Upper lobe of right lung (tissue), 1 donor: ENCODE data around the gene NOP53. TPM values are rescaled to one million over a fixed set of nuclear protein-coding genes. Genes with fewer than 3 reads are reported as not detected.
A peak's percentile ranks its signal among the peaks of the same experiment; 100 is the strongest.
"Not testable (repeated sequence)": the region's sequence is repeated elsewhere in the genome, so short reads cannot be mapped to it uniquely, and the experiment has no call there.

Experiments used
- ATAC-seq: fragments of 200-7000 bp; cut with Tn5 transposase; one replicate; pipeline ENCODE4 v1.9.1; 2020; ENCODE audit warnings: mild to moderate bottlenecking, moderate library complexity
- DNase-seq: peaks from one replicate; pipeline ENCODE4 v3.0.0-alpha.2; 2020
- H3K27ac ChIP-seq: fragments of 200-600 bp; one replicate; pipeline ENCODE4 v1.8.0; 2022
- H3K27me3 ChIP-seq: fragments of 200-600 bp; one replicate; pipeline ENCODE4 v1.8.0; 2022; ENCODE audit warnings: mild to moderate bottlenecking
- H3K36me3 ChIP-seq: fragments of 200-600 bp; one replicate; pipeline ENCODE4 v1.8.0; 2022
- H3K4me1 ChIP-seq: fragments of 200-600 bp; one replicate; pipeline ENCODE4 v1.8.0; 2022
- H3K4me3 ChIP-seq: fragments of 200-600 bp; one replicate; pipeline ENCODE4 v1.8.0; 2022; ENCODE audit warnings: mild to moderate bottlenecking
- H3K9me3 ChIP-seq: fragments of 200-600 bp; one replicate; pipeline ENCODE4 v1.8.0; 2022
- intact Hi-C: fragments of 100-400 bp; cut with DNase I; formaldehyde crosslinking; loops from one replicate; pipeline ENCODE4 v1.11.0; 2022
- total RNA-seq: library from RNA; stranded (reverse); fragmentation: NEBNext Ultra II Directional; extraction: Animal tissue kit (Norgen Biotek cat#: 25700); gene quantifications from one replicate; pipeline ENCODE4 v1.2.1, GENCODE V29; 2021
- TF ChIP-seq, protein P1 (sequence below): fragments of 200-600 bp; IDR thresholded peaks from one replicate; pipeline ENCODE4 v1.8.0; 2022; ENCODE audit warnings: antibody characterized with exemption
- donor health status: DM: no; HTN: yes; CAD: no; lungs with severe emphysema.

The NOP53 gene
- total RNA-seq, 1 donor from 2014 or later: 260 TPM

DNA sequence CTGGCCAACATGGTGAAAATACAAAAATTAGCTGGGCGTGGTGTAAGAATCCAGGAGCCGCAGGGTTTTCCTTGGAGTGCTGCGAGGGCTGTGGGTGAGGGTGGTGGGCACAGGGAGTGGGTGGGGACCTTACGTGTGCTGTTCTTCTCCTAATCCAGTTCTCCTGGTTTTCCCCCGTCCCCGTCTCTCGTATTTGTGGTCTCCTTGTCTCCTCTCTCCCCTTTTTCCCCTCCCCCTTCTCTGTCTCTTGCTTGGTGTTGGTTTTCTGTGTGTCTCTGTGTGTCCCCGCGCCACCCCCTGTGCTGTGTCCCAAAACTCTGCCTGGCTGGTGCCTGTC, 34.8 kb downstream of the NOP53 start:
- TF ChIP-seq, protein P1, sequence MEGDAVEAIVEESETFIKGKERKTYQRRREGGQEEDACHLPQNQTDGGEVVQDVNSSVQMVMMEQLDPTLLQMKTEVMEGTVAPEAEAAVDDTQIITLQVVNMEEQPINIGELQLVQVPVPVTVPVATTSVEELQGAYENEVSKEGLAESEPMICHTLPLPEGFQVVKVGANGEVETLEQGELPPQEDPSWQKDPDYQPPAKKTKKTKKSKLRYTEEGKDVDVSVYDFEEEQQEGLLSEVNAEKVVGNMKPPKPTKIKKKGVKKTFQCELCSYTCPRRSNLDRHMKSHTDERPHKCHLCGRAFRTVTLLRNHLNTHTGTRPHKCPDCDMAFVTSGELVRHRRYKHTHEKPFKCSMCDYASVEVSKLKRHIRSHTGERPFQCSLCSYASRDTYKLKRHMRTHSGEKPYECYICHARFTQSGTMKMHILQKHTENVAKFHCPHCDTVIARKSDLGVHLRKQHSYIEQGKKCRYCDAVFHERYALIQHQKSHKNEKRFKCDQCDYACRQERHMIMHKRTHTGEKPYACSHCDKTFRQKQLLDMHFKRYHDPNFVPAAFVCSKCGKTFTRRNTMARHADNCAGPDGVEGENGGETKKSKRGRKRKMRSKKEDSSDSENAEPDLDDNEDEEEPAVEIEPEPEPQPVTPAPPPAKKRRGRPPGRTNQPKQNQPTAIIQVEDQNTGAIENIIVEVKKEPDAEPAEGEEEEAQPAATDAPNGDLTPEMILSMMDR: no peak
- DNase-seq (no peak), ATAC-seq (no peak)
- intact Hi-C loops: no loop called here
- peak overlapping the region; percentile 100 for H3K27ac ChIP-seq
- no peaks in the 10 kb centered on the region for H3K27me3 ChIP-seq
- H3K4me1 ChIP-seq: peaks cover 29% of the 10 kb centered on the region
- peaks cover 32% of the 10 kb centered on the region for H3K36me3 ChIP-seq
- no peaks in the 10 kb centered on the region for H3K9me3 ChIP-seq
- H3K4me3 ChIP-seq: peak overlapping the region; percentile 87

DNA sequence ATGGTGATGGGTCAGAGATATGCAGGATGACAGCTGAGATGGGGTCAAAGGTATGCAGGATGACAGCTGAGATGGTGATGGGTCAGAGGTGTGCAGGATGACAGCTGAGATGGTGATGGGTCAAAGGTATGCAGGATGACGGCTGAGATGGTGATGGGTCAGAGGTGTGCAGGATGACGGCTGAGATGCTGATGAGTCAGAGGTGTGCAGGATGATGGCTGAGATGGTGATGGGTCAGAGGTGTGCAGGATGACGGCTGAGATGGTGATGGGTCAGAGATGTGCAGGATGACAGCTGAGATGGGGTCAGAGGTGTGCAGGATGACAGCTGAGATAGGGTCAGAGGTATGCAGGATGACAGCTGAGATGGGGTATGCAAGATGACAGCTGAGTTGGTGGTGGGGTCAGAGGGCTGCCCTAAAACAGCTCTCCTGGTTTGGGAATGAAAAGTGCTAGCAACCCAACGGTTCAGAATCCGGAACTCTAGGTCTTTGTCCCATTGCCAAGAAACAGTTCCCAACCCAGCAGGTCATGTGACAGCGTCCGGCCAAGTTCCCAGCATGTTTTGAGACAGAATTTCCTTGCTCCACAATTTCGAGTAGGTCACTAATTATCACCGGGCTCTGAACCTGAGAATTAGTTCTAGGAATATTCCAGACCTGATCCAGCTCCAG, 36.4 kb downstream of the NOP53 start:
- intact Hi-C loops: no loop called here
- H3K4me1 ChIP-seq: peaks cover 29% of the 10 kb centered on the region
- ATAC-seq (no peak), DNase-seq (no peak)
- peaks cover 40% of the 10 kb centered on the region for H3K36me3 ChIP-seq
- H3K27ac ChIP-seq: no peak overlapping the region
- H3K9me3 ChIP-seq: no peaks in the 10 kb centered on the region
- H3K4me3 ChIP-seq: no peak overlapping the region
- TF ChIP-seq, protein P1: no peak
- H3K27me3 ChIP-seq: no peaks in the 10 kb centered on the region

DNA sequence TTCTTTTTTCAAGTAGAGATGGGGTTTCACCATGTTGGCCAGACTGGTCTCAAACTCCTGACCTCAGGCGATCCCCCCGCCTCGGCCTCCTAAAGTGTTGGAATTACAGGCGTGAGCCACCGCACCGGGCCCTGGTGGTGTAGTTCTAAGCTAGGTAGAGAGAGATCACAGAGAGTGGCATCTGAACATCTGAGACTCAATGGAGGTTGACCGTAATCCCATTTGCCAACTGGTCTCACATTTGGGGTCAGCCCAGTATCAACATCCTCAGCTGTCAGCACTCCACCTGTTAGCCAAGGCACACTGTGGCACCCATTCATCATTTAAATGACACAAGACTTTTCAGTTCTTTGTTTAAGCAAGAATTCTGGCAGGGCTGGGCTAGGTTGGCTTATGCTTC, 41.2 kb downstream of the NOP53 start:
- H3K4me3 ChIP-seq: no peak overlapping the region
- H3K36me3 ChIP-seq: peaks cover 40% of the 10 kb centered on the region
- intact Hi-C loops: no loop called here
- no peak for ATAC-seq
- H3K4me1 ChIP-seq: peaks cover 8% of the 10 kb centered on the region
- no peaks in the 10 kb centered on the region for H3K9me3 ChIP-seq
- H3K27me3 ChIP-seq: no peaks in the 10 kb centered on the region
- TF ChIP-seq, protein P1: no peak
- no peak overlapping the region for H3K27ac ChIP-seq
- no peak for DNase-seq

DNA sequence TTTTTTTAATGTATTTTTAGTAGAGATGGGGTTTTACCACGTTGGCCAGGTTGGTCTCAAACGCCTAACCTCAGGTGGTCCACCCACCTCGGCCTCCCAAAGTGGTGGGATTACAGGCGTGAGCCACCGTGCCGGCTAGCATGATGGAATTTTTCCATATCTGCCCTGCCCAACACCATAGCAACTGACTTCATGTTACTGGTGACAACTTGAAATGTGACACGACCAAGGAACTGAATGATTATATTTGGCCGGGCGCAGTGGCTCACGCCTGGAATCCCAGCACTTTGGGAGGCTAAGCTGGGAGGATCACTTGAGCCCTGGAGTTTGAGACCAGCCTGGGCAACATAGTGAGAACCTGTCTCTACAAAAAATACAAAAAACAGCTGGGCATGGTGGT, 42.0 kb downstream of the NOP53 start:
- H3K27me3 ChIP-seq, H3K4me3 ChIP-seq, DNase-seq, H3K4me1 ChIP-seq, intact Hi-C loops, H3K27ac ChIP-seq, H3K9me3 ChIP-seq, ATAC-seq: not testable (repeated sequence)
- peaks cover 37% of the 10 kb centered on the region for H3K36me3 ChIP-seq

DNA sequence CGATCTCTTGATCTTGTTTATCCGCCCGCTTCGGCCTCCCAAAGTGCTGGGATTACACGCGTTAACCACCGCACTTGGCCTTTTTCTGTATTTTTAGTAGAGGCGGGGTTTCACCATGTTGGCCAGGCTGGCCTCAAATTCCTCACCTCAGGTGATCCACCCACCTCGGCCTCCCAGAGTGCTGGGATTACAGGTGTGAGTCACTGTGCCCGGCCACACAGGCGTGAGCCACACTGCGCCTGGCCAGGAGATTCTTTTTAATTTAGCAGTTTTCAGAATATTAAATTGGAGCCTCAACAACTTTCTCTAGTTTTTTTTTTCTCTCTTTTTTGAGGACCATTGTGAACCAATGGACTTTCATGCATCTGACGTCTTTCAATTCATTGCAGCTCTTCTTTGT, 44.5 kb downstream of the NOP53 start:
- intact Hi-C loops, H3K27me3 ChIP-seq, H3K27ac ChIP-seq, ATAC-seq, DNase-seq, H3K9me3 ChIP-seq, H3K4me1 ChIP-seq, H3K4me3 ChIP-seq: not testable (repeated sequence)
- peaks cover 12% of the 10 kb centered on the region for H3K36me3 ChIP-seq

DNA sequence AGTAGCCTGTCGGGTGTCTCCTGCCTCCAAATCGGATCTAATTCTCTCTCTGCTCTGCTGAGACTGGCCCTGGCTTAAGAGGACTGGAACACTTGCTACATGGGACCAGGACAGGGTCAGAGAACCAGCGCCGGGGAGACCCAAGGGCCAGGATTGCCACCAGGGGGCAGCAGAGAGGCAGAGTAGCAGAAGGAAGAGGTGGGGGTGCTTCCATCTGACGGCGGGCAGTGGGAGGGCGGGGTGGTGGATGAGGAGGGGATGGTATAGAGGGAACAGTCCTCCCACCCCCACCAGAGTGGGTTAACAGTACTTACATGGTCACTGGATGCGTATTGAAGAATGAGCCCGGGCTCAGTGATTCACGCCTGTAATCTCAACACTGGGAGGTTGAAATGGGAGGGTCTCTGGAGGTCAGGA, 45.1 kb downstream of the NOP53 start:
- no peaks in the 10 kb centered on the region for H3K4me1 ChIP-seq
- H3K4me3 ChIP-seq: no peak overlapping the region
- H3K9me3 ChIP-seq: no peaks in the 10 kb centered on the region
- TF ChIP-seq, protein P1: peak; percentile 84
- DNase-seq (peak; percentile 92), ATAC-seq (peak; percentile 94)
- no peak overlapping the region for H3K27ac ChIP-seq
- H3K27me3 ChIP-seq: no peaks in the 10 kb centered on the region
- peaks cover 6% of the 10 kb centered on the region for H3K36me3 ChIP-seq
- intact Hi-C loops: no loop called here

DNA sequence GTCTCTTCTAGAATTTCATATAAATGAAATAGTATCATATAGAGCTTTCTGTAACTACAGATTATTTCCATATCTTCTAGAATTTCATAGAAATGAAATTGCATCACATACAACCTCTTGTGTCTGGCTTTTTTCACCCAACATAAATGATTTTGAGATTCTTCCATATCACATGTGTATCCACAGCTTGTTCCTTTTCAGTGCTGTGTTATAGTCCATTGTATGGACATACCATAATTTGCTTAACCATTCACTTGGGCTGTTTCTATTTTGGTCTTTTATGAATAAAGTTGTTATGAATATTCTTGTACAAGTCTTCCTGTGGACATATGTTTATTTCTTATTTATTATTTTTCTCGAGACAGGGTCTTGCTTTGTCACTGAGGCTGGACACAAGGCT, 47.3 kb downstream of the NOP53 start:
- DNase-seq: no peak
- no peak for ATAC-seq
- TF ChIP-seq, protein P1: no peak
- Histone ChIP-seq H3K9me3 (no peaks in the 10 kb centered on the region), H3K4me1 (no peaks in the 10 kb centered on the region), H3K36me3 (no peaks in the 10 kb centered on the region), H3K27me3 (no peaks in the 10 kb centered on the region), H3K27ac (no peak overlapping the region), H3K4me3 (no peak overlapping the region)
- intact Hi-C loops: no loop called here
